GM21526 (cell line): ENCODE data around the gene SBF1.
A peak's percentile ranks its signal among the peaks of the same experiment; 100 is the strongest.

ENCODE experiments used
- ATAC-seq: cut with Tn5 transposase; IDR thresholded peaks from one replicate; pipeline ENCODE4 v1.9.1; 2021; ENCODE audit warnings: moderate library complexity; ENCODE audit not compliant: unreplicated experiment, low FRiP score

The SBF1 gene

DNA sequence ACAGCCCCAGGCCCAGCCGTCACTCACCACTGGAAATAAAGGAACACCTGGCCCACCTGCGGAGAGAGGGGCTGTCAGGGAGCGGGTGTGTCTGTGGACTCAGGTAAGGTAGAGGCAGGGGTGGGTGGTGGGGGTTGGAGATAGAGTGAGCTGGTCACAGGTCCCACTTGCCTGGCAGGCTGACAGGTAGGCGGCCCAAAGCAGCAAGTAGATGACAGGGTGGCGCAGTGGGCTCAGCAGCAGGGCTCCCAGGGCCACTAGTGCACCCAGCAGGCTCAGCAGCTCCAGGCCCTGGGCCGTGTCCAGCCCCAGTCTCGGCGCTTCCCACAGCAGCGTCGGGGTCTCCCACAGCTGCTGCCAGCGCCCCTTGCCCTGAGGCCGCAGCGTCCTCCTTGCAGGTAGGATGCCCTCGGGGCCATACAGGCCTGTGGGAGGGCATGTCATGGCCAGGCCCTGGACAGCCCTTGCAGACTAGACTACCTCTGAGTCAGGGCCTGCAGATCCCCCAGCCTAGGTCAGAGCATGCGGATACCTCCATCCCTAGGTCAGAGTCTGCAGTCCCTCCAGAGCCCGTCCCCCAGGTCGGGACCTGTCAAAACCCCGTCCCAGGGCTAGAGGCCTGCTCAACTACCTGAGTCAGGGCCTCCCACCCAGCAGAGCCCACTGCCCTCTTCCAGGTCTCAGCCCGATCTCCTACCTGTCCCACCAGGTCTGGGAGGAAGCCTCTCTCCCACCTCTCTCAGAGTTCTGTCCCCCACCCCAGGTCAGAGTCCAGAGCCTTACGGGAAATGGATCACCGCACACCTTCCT is 32.0 kb upstream of the SBF1 start:
- peak; percentile 4 for ATAC-seq

DNA sequence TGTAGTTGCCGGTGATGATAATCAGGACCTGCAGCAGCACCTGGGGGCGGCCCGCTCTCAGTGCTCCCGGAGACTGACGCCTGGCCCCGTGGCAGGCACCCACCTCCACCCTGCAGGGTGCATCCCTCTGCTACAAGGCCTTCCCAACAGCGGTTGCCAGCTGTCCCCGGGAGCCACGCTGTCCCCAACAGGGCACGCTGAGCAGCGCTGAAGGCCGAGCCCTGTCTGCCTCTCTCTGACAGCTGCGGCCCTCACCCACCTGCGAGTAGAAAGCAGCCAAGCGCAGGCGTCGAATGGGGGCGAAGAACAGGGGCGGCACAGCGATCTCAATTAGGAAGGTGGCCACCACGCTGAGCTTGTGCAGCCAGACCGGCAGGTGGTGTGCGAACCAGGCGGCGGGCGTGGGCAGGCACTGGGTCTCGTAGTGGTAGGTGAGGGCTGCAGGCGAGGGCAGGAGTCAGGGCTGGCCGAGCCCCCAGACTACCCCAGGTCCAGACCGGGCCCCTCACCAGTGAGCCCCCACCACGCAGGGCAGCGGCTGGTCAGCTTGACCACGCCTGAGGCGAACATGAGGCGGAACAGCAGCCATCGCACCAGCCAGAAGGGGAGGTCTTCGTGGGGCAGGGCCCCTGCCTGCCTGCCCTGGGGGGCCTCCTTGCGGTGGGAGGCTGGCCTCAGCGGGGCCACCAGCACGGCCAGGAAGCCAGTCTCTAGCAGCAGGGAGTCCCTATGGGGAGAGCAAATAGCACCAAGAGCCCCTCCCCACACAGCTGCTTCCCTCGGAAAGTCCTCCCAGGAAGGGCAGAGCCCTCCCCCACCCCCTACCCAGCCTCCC is 31.2 kb upstream of the SBF1 start:
- ATAC-seq: no peak

DNA sequence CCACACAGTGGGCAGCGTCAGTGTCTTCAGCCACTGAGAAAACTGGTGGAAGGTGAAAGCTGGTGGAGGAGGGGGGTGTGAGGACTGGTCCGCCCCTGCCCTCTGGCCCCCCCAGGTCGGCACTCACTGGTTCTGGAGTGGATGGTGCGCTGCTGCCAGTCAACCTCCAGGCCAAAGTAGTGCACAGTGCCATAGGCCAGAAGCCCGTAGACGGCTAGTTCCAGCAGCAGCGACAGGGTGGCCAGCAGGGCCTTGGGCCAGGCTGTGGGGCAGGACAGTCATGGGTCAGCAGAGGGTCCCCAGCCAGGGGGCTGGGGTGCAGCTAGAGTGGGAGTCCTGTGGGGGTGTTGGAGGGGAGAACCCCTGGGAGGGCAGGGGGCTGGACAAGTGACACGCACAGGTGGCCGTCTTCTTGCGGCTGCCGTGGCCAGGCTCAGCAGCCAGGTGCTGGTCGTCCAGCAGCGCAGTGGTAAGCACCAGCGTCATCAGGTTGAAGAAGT is 30.5 kb upstream of the SBF1 start:
- ATAC-seq: no peak

DNA sequence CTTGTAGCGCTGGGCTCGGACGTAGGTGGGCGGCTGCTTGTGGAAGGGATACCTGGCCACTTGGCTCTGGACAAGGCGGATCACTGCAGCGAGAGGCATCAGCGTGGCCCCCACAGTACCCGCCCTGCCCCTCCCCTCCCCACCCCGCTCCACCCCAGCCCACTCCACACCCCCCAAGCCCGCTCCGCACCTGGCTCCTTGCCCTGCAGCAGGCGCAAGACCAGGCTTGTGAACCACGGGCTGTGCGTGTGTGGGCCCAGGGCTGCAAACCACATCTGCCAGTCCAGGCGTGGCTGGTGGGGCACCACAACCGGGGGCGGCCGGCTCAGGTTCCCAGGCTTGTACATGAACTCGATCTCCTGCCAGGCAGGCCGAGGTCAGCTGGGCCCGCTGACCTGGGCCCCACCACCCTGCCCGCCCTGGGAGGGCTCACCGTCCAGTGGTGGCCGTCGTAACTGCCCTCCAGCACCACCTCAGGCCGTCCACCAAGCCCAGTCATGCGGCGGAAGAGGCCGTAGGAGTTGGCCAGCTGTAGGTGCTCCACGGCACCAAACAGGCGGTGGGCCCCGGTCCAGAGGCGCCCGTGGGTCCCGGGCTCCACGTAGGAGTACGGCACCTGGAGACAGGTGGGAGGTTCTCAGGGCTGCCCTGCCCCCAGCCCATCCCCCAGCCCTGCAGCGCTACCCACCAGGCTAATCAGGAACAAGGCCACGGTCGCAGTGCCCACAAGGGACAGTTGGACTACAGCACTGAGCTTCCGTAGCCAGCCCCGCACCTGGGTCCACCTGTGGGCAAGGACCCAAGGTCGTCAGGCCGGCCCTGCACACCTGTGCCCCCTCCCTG is 29.8 kb upstream of the SBF1 start:
- no peak for ATAC-seq

DNA sequence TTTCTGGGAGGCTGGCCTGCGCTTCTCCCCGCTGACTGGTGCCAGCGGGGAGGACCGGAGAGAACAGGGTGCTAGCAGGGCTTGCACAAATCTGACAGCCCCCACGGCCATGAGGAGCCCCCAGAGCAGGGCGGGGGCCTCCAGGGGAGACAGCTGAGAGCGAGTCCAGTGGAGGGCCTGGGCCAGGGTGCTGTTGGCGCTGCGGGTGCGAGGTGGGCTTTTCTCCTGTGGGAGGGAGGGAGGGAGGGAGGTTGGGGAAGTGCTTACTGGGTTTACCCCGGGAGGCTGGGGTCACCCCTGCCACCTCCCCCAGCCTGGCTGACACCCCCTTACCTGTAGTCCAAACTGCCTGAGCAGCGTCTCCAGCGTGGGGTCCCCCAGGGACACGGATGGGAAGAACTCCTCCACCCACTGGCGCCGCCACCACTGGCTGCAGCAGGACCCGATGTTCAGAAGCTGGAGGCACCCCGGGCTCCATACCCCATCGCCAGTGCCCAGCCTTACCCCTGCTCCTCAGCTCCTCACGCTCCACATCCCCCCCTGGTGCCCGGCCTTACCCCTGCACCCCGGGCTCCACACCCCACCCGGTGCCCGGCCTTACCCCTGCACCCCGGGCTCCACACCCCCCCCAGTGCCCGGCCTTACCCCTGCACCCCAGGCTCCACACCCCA is 28.8 kb upstream of the SBF1 start:
- ATAC-seq: no peak

DNA sequence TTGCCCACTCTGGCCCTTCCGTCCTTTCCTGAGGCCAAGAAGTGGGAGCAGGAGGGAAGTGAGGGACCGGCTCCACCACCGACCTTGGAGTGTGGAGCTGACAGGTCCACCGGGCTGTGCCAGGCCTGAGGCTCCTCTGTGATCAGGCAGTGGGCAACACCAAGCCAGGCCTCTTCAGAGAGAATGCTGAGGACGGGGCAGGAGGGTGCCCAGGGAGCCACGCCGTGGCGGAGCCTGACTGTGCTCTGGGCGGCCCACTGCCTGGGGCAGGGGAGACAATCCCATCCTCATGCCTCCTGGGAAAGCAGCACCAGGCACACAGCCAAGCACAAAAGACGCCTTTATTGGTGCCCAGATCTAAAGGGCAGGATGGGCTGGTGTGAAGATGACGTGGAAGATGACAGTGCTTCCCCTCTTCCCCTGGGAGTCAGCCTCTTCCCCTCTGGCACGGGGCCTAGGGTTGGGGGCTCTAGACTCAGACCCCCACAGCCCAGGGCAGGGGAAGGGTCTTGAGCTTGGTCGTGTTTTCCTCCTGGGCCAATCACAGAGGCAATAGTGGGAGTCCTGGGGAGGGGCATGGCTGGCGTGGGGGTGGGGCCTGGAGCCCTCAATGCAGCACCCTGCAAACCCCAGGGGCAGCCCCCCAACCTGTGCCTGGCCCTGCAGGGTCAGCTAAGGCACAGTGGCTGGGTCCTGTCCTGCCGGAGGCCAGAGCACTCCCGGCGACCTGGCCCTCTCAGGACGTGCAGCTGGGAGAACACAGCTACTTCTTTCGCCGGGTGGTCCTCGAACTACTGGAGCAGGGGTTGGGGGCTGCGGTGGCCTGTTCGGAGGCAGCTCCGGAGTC is 28.0 kb upstream of the SBF1 start:
- ATAC-seq: no peak

DNA sequence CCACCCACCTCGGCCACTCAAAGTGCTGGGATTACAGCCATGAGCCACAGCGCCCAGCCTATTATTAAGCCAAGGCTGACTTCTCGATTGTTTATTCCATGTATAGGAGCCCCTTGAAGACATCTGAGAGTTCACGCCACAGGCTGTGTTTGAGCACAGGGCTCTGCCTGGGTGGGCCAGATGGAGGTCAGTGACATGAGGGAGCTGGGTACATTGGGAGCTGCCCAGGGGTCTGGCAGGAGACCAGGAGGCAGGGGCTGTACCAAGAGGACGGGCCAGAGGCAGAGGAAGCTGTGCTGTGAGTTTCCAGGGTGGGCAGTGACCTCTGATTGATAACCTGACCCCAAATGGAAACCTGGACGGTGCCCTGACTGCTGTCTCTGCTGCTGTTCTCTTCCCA is 27.3 kb upstream of the SBF1 start:
- no peak for ATAC-seq

DNA sequence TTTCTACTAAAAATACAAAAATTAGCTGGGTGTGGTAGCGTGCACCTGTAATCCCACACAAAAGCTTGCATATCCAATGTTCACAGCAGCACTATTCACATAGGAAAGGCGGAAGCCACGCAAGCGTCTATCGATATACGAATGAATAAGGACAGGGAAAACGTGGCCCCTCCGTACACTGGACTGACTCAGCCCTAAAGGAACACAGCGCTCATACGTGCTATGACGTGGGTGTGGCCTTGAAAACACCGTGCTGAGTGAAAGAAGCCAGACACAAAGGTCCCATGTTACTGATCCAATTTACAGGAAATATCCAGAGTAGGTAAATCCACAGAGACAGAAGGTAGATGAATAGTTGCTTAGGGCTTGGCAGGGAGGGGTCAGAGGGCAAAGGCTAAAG is 25.6 kb upstream of the SBF1 start:
- ATAC-seq: no peak

DNA sequence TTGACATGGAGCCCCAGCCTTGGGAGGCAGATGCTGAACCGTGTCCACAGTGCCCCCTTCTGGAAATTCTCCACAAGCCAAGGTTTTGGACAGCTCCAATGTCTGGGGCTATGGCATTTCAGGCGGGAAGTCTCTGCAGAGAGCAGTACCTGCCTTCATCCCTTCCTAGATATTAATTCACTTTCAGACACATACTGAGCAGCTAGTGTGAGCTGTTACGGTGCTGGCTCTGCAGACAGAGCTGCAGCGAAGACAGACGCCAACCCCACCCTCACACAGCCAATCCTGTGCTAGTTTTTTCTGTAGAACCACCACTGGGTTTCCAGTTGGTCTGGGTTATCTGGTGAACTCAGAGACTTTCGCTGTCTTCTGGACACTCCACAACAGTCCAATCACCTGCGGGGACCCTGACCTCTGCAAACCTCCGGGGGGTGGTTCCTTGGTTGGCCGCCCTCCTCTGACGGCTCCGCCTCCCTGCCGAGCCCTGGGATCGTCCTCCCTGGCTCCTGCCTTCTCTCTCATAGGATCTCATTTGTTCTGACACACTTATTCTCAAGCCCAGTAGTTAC is 23.6 kb upstream of the SBF1 start:
- no peak for ATAC-seq

DNA sequence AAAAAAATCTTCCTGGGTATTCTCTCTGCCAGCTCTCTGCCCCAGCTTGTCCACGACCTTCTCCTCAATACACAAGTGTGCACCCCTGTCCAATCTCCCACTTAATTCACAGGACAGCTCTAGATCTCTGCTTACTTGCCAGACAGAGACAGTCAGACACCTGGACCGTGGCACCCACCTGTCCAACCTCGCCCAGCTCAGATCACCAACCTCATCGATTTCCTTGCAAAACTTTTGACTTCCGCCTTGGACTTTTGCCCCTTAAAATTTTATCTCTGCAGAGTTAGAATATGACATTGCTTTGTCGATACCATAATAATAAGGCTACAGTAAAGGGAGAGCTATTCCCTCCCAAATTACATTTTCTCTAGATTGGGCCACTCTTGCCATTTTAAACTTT is 22.3 kb upstream of the SBF1 start:
- no peak for ATAC-seq

DNA sequence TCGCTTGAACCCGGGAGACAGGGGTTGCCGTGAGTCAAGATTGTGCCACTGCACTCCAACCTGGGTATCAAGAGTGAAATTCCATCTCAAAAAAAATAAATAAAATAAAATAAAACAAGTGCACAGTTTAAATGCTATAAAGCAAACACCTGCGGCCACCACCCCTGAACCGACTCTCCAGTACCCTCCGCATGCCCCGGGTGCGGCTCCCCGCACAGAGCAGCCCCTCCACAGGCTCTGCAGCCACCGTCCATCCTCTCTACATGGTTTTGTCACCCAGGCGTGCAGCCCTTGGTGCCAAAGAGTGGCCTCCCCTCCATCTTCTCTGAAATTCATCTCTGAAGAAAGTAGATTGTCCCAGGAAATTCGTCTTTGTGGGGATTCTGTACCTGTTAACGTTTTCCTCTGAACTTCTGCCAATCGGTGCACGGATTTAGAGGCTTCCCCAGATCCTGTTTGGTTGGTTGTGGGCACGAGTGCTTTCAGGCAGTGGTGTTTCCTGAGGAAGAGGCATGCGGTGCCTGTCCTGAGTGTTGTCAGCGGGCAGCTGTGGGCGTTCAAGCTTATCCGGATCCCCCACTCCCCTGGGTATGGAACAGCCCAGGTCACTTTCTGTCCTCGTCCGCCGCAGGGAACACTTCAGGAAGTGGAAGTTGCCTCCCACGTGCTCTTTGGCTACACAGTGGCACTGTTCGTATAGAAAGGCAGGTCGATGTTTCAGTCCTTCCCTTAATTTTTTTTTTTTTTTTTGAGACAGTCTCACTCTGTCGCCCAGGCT is 15.9 kb upstream of the SBF1 start:
- no peak for ATAC-seq

DNA sequence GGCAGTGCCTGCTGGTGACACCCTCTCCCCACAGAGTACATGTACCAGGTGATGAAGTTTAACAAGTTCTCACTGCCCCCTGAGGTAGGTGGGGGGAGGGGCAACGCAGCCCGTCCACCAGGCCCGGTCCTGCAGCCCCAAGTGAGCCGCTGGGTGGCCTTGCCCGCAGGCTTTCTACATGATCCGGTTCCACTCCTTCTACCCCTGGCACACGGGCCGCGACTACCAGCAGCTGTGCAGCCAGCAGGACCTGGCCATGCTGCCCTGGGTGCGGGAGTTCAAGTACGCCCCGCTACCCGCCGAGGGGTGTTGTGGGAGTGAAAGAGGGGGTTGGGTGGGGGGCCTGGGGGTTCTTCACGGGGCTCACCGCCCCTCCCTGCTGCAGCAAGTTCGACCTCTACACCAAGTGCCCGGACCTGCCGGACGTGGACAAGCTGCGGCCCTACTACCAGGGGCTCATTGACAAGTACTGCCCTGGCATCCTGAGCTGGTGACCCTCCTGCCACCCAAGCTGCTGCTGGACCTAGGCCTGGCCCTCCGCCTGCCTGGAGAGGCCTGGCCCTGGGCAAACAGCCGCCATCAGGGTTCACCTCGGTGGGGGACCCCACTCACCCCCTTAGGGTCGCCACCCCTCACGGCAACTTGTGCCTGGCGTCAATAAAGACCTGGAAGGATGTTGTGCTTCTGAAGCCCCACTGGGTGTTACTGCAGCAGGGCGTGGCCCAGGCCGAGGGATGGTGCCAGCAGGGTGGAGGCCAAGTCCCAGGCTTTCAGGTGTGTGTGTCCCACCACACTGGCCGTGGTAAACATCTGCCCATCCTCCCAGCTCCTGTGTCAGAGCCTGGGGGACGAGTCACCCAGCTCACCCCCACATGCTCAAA is 14.8 kb upstream of the SBF1 start:
- no peak for ATAC-seq

DNA sequence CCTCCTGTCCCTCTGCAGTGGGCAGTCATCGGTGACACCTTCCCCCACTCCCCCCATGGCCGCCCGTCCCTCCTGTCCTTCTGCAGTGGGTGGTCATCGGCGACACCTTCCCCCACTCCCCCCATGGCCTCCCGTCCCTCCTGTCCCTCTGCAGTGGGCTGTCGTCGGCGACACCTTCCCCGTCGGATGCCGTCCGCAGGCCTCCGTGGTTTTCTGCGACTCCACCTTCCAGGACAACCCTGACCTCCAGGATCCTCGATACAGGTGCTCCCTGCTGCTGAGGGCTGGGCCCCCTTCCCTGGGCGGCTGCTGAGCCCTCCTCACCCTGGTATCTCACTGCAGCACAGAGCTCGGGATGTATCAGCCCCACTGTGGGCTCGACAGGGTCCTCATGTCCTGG is 14.1 kb upstream of the SBF1 start:
- ATAC-seq: no peak

DNA sequence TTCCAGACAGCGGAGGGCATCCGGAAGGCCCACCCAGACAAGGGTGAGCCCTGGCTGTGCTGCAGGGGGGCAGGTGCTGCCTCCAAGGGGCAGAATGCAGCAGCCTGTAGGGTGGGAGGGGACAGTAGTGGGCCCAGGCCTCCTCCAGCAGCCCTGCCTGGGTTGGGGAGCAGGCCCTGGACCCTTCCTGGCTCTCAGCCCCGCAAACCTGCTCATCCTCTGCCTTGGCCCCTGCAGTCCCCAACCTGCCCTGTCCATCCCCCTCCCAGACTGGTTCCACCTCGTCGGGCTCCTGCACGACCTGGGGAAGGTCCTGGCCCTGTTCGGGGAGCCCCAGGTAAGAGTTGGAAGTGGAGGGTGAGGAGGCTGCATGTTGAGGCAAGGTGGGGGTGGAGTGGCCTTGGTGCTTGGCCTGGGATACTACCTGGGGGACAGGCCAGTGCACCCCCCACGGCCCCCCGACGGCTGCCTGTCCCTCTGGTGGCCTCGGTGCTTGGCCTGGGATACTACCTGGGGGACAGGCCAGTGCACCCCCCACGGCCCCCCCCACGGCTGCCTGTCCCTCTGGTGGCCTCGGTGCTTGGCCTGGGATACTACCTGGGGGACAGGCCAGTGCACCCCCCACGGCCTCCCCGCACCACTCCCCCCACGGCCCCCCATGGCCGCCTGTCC is 13.3 kb upstream of the SBF1 start:
- ATAC-seq: no peak

DNA sequence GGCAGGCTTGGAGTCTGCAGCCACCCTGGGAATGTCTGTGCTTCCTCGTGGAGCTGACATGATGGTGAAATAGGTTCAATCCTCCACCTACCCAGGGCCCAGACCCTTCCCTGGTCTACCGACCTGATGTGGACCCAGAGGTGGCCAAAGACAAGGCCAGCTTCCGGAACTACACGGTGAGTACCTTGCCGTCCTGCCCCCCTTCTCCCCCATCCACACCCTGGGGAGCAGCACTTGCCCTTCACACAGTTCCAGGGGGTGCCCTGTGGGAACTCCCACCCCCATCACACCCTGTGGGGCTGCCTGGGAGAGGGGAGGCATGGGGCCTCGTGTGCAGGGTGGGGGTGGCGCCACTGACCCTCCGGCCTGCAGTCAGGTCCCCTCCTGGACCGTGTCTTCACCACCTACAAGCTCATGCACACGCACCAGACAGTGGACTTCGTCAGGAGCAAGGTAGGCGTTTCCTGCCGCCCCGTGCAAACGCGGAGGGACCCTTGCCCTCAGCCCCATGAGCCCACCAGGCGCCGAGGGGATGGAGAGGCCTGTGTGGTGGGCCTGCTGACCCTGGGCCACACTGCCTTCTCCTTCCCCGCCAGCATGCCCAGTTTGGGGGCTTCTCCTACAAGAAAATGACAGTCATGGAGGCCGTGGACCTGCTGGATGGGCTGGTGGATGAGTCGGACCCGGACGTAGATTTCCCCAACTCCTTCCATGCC is 12.6 kb upstream of the SBF1 start:
- no peak for ATAC-seq

DNA sequence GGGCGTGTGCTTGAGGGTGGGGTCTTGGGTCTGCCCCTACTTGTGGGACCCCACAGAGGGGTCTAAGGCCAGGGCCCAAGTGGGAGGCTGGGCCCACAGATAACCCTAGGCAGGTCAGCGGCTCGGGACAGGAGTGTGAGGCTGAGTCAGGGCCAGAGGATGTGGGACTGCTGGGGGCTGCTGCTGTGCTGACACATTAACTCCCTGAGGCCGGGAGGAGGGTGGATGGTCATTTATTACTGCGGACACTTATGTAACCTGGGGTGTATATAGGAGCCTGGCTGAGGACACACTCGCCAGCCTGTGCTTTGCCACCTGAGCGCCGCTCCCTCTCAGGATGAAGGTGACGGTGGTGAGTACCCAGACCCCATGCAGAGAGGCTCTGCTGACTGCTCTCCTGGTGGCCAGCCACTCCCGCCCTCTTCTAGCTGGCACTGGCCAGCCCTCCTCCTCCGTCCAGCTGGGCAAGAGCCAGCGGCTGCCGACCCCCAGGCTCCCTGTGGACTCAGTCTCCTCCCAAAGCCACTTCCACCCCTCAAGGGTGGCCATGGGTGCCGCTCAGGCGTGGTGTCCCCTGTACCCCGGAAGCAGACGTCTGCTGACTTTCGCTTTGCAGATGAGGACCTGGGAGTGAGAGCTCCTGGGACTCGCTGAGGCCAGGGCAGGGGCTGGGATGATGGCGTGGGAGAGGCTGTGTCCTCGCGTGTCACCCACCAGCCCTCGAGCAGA is 11.9 kb upstream of the SBF1 start, which contains the start of gene MIOX:
Gene MIOX, plus strand, starts transcription at position 299 of the 729 bp plus-strand sequence. Its CDS starts 39 bp downstream, at position 338.
- no peak for ATAC-seq
